ENCODE measurements around the gene WDR72. TPM values are rescaled to one million over a fixed set of nuclear protein-coding genes. Genes with fewer than 3 reads are reported as not detected.

The WDR72 gene
- total and polyA plus RNA-seq, 2 donors (not counting 1 experiment from before 2014, with no cell fraction given): not detected

GRCh38 chr15:53611145-53611920, 148.1 kb downstream of the WDR72 start:
- H3K4me2 ChIP-seq (replicated peaks; ENCODE audit: low read depth, low read length, poor library complexity, severe bottlenecking): no peak overlapping the region
- no peaks in the 10 kb centered on the region for H3K79me2 ChIP-seq (ENCODE audit: control insufficient read depth, insufficient read depth, low read length)
- no peak overlapping the region for H3K27ac ChIP-seq (ENCODE audit: low read length in 2 of 2)
- POLR2A ChIA-PET: no interaction called here
- H4K20me1 ChIP-seq (ENCODE audit: control insufficient read depth, insufficient read depth, low read length, poor library complexity, severe bottlenecking): no peaks in the 10 kb centered on the region
- H3K27me3 ChIP-seq (replicated peaks in 1 of 4; ENCODE audit: control extremely low read depth in 1 of 4, control insufficient read depth in 3 of 4, insufficient read depth in 4 of 4, low read length in 3 of 4): no peaks in the 10 kb centered on the region
- TF ChIP-seq CTCF (IDR thresholded peaks at IDR 0.05) (no peak), EZH2 (IDR thresholded peaks at IDR 0.05; ENCODE audit: borderline replicate concordance, insufficient read depth, low read depth, low read length, poor library complexity, severe bottlenecking) (no peak)
- intact Hi-C loops (cut with micrococcal nuclease): no loop called here
- H3K36me3 ChIP-seq (replicated peaks in 1 of 2; ENCODE audit: control extremely low read depth in 1 of 2, control insufficient read depth in 1 of 2, extremely low read depth in 1 of 2, insufficient read depth in 2 of 2, low read length in 1 of 2): no peaks in the 10 kb centered on the region
- ATAC-seq (ENCODE audit: low read depth) (no peak), DNase-seq (no peak)
- CTCF ChIA-PET: no interaction called here
- Mint-ChIP-seq H3K27ac (no peak overlapping the region), H3K4me1 (no peaks in the 10 kb centered on the region), H3K27me3 (no peaks in the 10 kb centered on the region), H3K9me3 (ENCODE audit: insufficient read depth) (no peaks in the 10 kb centered on the region), H3K4me3 (no peak overlapping the region)
- no CpG with 5 or more reads among the region's 4 CpGs for WGBS (ENCODE audit: insufficient coverage)
- no peak overlapping the region for H3K9ac ChIP-seq (ENCODE audit: low read length)
- H3K4me1 ChIP-seq (ENCODE audit: control insufficient read depth in 2 of 2, insufficient read depth in 2 of 2, low read length in 2 of 2): no peaks in the 10 kb centered on the region
- H3K4me3 ChIP-seq (ENCODE audit: control extremely low read depth in 1 of 5, extremely low read depth in 1 of 5, insufficient read depth in 1 of 5, low read depth in 2 of 5, low read length in 4 of 5): no peak overlapping the region
- no peak overlapping the region for H2AFZ ChIP-seq (ENCODE audit: insufficient read depth, low read depth, low read length, poor library complexity, severe bottlenecking)
- no peaks in the 10 kb centered on the region for H3K9me3 ChIP-seq (ENCODE audit: control extremely low read depth in 1 of 3, control insufficient read depth in 2 of 3, insufficient read depth in 1 of 3, low read length in 2 of 3)

- H3K4me1 Mint-ChIP-seq: peaks cover 4% of the 10 kb centered on the region
- no peaks in the 10 kb centered on the region for H3K36me3 ChIP-seq (replicated peaks in 1 of 2; ENCODE audit: control extremely low read depth in 1 of 2, control insufficient read depth in 1 of 2, extremely low read depth in 1 of 2, insufficient read depth in 2 of 2, low read length in 1 of 2)
- H3K27me3 ChIP-seq (replicated peaks in 1 of 4; ENCODE audit: control extremely low read depth in 1 of 4, control insufficient read depth in 3 of 4, insufficient read depth in 4 of 4, low read length in 3 of 4): no peaks in the 10 kb centered on the region
- intact Hi-C loops (cut with micrococcal nuclease): no loop called here
- no peak overlapping the region for H3K27ac ChIP-seq (ENCODE audit: low read length in 2 of 2)
- H3K79me2 ChIP-seq (ENCODE audit: control insufficient read depth, insufficient read depth, low read length): no peaks in the 10 kb centered on the region
- no peak for TF ChIP-seq CTCF (IDR thresholded peaks at IDR 0.05)
- TF ChIP-seq EZH2 (IDR thresholded peaks at IDR 0.05; ENCODE audit: borderline replicate concordance, insufficient read depth, low read depth, low read length, poor library complexity, severe bottlenecking): no peak
- WGBS (ENCODE audit: insufficient coverage): no CpG with 5 or more reads among the region's 2 CpGs
- POLR2A ChIA-PET: no interaction called here
- H3K9ac ChIP-seq (ENCODE audit: low read length): no peak overlapping the region
- H3K9me3 Mint-ChIP-seq (ENCODE audit: insufficient read depth): no peaks in the 10 kb centered on the region
- H2AFZ ChIP-seq (ENCODE audit: insufficient read depth, low read depth, low read length, poor library complexity, severe bottlenecking): no peak overlapping the region
- no peaks in the 10 kb centered on the region for H3K27me3 Mint-ChIP-seq
- ATAC-seq (ENCODE audit: low read depth) (no peak), DNase-seq (no peak)
- no peak overlapping the region for H3K4me3 ChIP-seq (ENCODE audit: control extremely low read depth in 1 of 5, extremely low read depth in 1 of 5, insufficient read depth in 1 of 5, low read depth in 2 of 5, low read length in 4 of 5)
- CTCF ChIA-PET: no interaction called here
- H3K9me3 ChIP-seq (ENCODE audit: control extremely low read depth in 1 of 3, control insufficient read depth in 2 of 3, insufficient read depth in 1 of 3, low read length in 2 of 3): no peaks in the 10 kb centered on the region
- H4K20me1 ChIP-seq (ENCODE audit: control insufficient read depth, insufficient read depth, low read length, poor library complexity, severe bottlenecking): no peaks in the 10 kb centered on the region
- no peak overlapping the region for H3K4me3 Mint-ChIP-seq
- no peak overlapping the region for H3K27ac Mint-ChIP-seq
- H3K4me1 ChIP-seq (ENCODE audit: control insufficient read depth in 2 of 2, insufficient read depth in 2 of 2, low read length in 2 of 2): no peaks in the 10 kb centered on the region
- no peak overlapping the region for H3K4me2 ChIP-seq (replicated peaks; ENCODE audit: low read depth, low read length, poor library complexity, severe bottlenecking)
Measured at GRCh38 chr15:53591041-53591440, 168.4 kb downstream of the WDR72 start.

Data from B cell (primary cell).